Lower leg skin (tissue), 4 donors: Measurements from ENCODE around the gene GUCY1A1. TPM values are rescaled to one million over a fixed set of nuclear protein-coding genes. Genes with fewer than 3 reads are reported as not detected.

ENCODE experiments used
- DNase-seq, 2 donors: peaks; one replicate each; pipeline ENCODE4 v3.0.0-alpha.2; 2019; ENCODE audit warnings: low spot score in 2 of 2
- H3K4me3 ChIP-seq: fragments of 200-600 bp; sonication (generic); 2 replicates; pipeline ENCODE4 v1.5.1; 2017; ENCODE audit warnings: mild to moderate bottlenecking, low read depth; ENCODE audit not compliant: poor library complexity, severe bottlenecking
- POLR2A ChIP-seq, 2 donors: fragments of 450-650 bp; IDR thresholded peaks; one replicate each; pipeline ENCODE4 v1.6.1; 2016 to 2017; ENCODE audit warnings: antibody characterized with exemption in 2 of 2, mild to moderate bottlenecking in 1 of 2, moderate library complexity in 1 of 2
- WGBS, 2 donors: methylation state at CpG; one replicate each; pipeline ENCODE4 v1.1.5; 2018; 5-methylcytosine and 5-hydroxymethylcytosine counted together
- intact Hi-C: fragments of 100-400 bp; cut with DNase I; formaldehyde crosslinking; loops from one replicate; pipeline ENCODE4 v1.15.0; 2023; ENCODE audit warnings: low total_unique reads
- total RNA-seq, 4 donors: library from RNA; depleted of rRNA; stranded (reverse); fragments of >200 nt; gene quantifications; one replicate each; pipeline ENCODE4 v1.1.0, GENCODE V29; 2016
- TF ChIP-seq, protein P1 (sequence below), 3 donors: fragments of 450-650 bp; IDR thresholded peaks; one replicate each; pipeline ENCODE4 v1.5.1; 2016; ENCODE audit warnings: antibody characterized with exemption in 3 of 3, mild to moderate bottlenecking in 3 of 3, moderate library complexity in 2 of 3

GUCY1A1 gene
- total RNA-seq, 4 donors from 2014 or later, result 1.5 to 12.9 (median 9.2) TPM

DNA sequence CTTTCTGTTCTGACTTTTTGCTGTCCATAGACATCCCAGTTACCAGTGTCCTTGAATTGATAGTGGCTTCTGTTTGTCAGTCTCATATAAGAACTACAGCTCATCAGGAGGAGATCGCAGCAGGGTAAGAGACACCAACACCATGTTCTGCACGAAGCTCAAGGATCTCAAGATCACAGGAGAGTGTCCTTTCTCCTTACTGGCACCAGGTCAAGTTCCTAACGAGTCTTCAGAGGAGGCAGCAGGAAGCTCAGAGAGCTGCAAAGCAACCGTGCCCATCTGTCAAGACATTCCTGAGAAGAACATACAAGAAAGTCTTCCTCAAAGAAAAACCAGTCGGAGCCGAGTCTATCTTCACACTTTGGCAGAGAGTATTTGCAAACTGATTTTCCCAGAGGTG is 30.1 kb downstream of the GUCY1A1 start:
- H3K4me3 ChIP-seq, result no peak overlapping the region
- no peak for TF ChIP-seq POLR2A (IDR thresholded peaks at IDR 0.05)
- TF ChIP-seq, protein P1, sequence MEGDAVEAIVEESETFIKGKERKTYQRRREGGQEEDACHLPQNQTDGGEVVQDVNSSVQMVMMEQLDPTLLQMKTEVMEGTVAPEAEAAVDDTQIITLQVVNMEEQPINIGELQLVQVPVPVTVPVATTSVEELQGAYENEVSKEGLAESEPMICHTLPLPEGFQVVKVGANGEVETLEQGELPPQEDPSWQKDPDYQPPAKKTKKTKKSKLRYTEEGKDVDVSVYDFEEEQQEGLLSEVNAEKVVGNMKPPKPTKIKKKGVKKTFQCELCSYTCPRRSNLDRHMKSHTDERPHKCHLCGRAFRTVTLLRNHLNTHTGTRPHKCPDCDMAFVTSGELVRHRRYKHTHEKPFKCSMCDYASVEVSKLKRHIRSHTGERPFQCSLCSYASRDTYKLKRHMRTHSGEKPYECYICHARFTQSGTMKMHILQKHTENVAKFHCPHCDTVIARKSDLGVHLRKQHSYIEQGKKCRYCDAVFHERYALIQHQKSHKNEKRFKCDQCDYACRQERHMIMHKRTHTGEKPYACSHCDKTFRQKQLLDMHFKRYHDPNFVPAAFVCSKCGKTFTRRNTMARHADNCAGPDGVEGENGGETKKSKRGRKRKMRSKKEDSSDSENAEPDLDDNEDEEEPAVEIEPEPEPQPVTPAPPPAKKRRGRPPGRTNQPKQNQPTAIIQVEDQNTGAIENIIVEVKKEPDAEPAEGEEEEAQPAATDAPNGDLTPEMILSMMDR (IDR thresholded peaks at IDR 0.05), result no peak
- no peak for DNase-seq
- intact Hi-C loops, result no loop called here
- 54 to 64% methylated on average over 6 of the region's 6 CpGs for WGBS, 2 donors

DNA sequence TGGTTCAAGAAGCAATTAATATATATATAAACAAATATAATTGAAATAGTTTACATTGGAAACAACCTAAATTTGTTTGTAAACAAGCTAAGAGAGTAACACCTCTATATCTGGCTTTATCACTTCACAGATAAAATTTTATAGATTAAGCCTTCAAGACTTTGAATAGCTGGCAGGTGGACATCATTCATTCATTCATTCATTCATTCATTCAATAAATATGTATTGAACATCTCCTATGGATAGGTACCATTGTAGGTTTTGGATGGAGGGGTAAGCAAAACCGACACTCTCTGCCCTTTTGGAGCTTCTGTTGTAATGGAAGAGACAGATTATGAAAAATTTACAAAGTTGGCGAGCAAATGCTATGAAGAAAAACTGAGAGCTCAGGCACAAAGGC is 35.2 kb downstream of the GUCY1A1 start:
- TF ChIP-seq POLR2A (IDR thresholded peaks at IDR 0.05), result no peak
- TF ChIP-seq, protein P1 (IDR thresholded peaks at IDR 0.05), result no peak
- intact Hi-C loops, result loop anchor here (2.0 to 5.0 kb wide), 2 partner anchors 53 to 1310 kb away; no protein-coding TSS in a partner anchor
- WGBS, 2 donors, result 90 to 91% methylated on average over 2 of the region's 2 CpGs

DNA sequence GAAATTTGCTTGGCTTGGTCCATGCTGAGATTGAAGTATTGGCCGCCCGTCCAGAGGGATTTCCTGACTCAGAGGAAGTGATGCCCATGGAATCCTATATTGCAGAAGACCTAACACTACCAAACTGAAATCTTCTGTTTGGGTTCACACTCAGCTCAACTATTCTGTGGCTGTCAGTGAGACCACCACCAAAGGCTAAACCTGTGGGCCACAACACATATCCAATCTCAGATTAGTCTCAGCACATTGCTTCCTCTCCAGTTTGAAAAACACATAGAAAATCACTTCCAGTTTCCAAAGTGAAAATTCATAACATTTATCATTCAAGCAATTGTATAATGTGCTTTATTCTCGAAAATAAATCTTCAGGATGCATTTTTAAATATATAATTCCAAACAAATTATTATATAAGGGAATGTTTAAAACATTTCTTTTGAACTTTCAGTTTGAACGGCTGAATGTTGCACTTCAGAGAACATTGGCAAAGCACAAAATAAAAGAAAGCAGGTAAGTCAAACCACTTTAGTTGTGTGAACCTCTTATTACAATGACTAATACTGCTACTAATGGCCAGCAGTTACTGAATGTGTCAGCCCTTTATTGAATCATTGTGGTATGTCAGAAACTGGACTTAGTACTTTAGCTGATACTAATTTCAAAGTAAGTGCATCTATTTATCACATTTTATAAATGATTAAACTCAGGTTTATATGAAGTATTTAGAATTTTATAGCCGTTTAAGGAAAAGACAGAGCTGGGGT is 37.0 kb downstream of the GUCY1A1 start:
- intact Hi-C loops, result loop anchor here (2.0 to 5.0 kb wide), 2 partner anchors 55 to 1309 kb away; no protein-coding TSS in a partner anchor
- H3K4me3 ChIP-seq, result no peak overlapping the region
- DNase-seq, result no peak
- no peak for TF ChIP-seq POLR2A (IDR thresholded peaks at IDR 0.05)
- TF ChIP-seq, protein P1 (IDR thresholded peaks at IDR 0.05), result no peak
- 82 to 86% methylated on average over 5 of the region's 5 CpGs for WGBS, 2 donors

More for the DNA sequence above, 35.2 kb downstream of the GUCY1A1 start:
- H3K4me3 ChIP-seq, result no peak overlapping the region
- no peak for DNase-seq

DNA sequence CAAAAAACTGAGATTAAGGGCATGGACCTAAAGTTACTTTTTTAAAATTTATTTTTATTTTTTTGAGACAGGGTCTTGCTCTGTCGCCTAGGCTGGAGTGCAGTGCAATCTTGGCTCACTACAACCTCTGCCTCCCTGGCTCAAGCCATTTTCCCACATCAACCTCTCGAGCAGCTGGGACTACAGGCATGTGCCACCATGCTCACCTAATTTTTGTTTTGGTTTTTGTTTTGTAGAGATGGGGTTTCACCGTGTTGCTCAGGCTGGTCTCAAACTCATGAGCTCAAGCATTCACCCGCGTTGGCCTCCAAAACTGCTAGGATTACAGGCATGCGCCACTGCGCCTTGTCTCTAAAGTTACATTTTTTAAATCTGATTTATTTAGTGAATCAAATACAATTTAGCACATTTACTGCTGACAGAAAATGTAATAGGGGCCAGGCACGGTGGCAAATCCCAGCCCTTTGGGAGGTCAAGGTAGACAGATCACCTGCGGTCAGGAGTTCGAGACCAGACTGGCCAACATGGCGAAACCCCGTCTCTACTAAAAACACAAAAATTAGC is 38.3 kb downstream of the GUCY1A1 start:
- WGBS, 2 donors, result 88% methylated on average over 12 of the region's 12 CpGs
- no peak overlapping the region for H3K4me3 ChIP-seq
- DNase-seq, result no peak
- intact Hi-C loops, result loop anchor here (5.0 kb wide), 1 partner anchor 1307 kb away; no protein-coding TSS in a partner anchor
- TF ChIP-seq POLR2A (IDR thresholded peaks at IDR 0.05), result no peak
- TF ChIP-seq, protein P1 (IDR thresholded peaks at IDR 0.05), result no peak

DNA sequence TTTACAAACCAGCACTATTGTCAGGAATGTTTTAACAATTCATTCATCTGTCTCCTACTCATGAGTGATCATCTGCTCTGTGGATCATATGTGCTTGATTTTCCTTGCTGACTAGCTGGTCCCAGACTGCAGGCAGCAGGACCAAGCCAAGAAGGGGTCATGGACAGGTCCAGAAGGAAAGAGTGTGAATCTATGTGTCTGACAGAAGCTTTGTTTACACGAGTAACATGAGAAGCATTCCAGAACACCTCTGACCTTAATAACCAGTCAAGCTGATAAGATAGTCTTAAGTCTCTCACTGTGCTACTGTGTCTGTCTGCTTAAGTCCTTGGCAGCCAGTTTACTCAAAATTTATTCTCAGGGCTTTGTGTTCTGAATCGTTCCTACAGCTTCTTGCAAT is 39.0 kb downstream of the GUCY1A1 start:
- 25 to 32% methylated on average over 2 of the region's 2 CpGs for WGBS, 2 donors
- no peak for DNase-seq
- TF ChIP-seq, protein P1 (IDR thresholded peaks at IDR 0.05), result no peak
- TF ChIP-seq POLR2A (IDR thresholded peaks at IDR 0.05), result no peak
- H3K4me3 ChIP-seq, result no peak overlapping the region
- intact Hi-C loops, result no loop called here
